Right lobe of liver (tissue), 6 donors: ENCODE results near the gene MCTP2. TPM values are rescaled to one million over a fixed set of nuclear protein-coding genes. Genes with fewer than 3 reads are reported as not detected.

Experiments
- ATAC-seq, 4 donors: fragments of 200-7000 bp; cut with Tn5 transposase; one replicate each; pipeline ENCODE4 v1.9.1; 2020; ENCODE audit warnings: mild to moderate bottlenecking in 4 of 4, moderate library complexity in 4 of 4
- DNase-seq, 3 donors: peaks; one replicate each; pipeline ENCODE4 v3.0.0-alpha.2; 2020
- H3K27ac ChIP-seq, 3 donors: fragments of 200-600 bp; one replicate each; pipeline ENCODE4 v1.8.0; 2022
- H3K27me3 ChIP-seq, 2 donors: fragments of 200-600 bp; one replicate each; pipeline ENCODE4 v1.8.0; 2022
- H3K36me3 ChIP-seq, 4 donors: fragments of 200-600 bp; sonication (generic) in 1 of 4; one replicate each; pipeline versions ENCODE4 v1.5.1 to v1.8.0; 2017 to 2022; ENCODE audit warnings: control low read depth in 1 of 4
- H3K4me1 ChIP-seq, 4 donors: fragments of 200-600 bp; sonication (generic) in 1 of 4; one replicate each; pipeline versions ENCODE4 v1.5.1 to v1.8.0; 2017 to 2022; ENCODE audit warnings: control low read depth in 1 of 4
- H3K4me3 ChIP-seq, 3 donors: fragments of 200-600 bp; one replicate each; pipeline ENCODE4 v1.8.0; 2022
- H3K9me3 ChIP-seq, 4 donors: fragments of 200-600 bp; sonication (generic) in 1 of 4; one replicate each; pipeline versions ENCODE4 v1.5.1 to v1.8.0; 2017 to 2022; ENCODE audit warnings: control low read depth in 1 of 4
- CTCF ChIP-seq, 4 donors: fragments of 200-600 bp in 3 of 4; fragments of 450-650 bp in 1 of 4; IDR thresholded peaks; one replicate each; pipeline versions ENCODE4 v1.5.1 to v1.8.0; 2016 to 2022; ENCODE audit warnings: antibody characterized with exemption in 4 of 4, mild to moderate bottlenecking in 2 of 4
- POLR2A ChIP-seq: fragments of 450-650 bp; IDR thresholded peaks from one replicate; pipeline ENCODE4 v1.6.1; 2017; ENCODE audit warnings: antibody characterized with exemption, mild to moderate bottlenecking
- WGBS: methylation state at CpG from one replicate; pipeline ENCODE4 v1.1.6; 2018; ENCODE audit warnings: low coverage, low lambda C conversion rate; ENCODE audit not compliant: insufficient coverage; ENCODE audit errors: missing lambda C conversion rate; 5-methylcytosine and 5-hydroxymethylcytosine counted together
- intact Hi-C, 2 donors: fragments of 100-400 bp; cut with DNase I; formaldehyde crosslinking; loops; one replicate each; pipeline versions ENCODE4 v1.11.2 to v1.14.1; 2022
- total RNA-seq, 6 experiments: library from RNA; depleted of rRNA in 2 of 6; stranded (reverse); fragments of >200 nt in 2 of 6; fragmentation: NEBNext Ultra II Directional in 3 of 6; extraction: Animal tissue kit (Norgen Biotek cat#: 25700) in 3 of 6; gene quantifications; one replicate each; pipeline versions ENCODE4 v1.1.0 to v1.2.4, GENCODE V29; 2016 to 2023
- donor health status: DM: no; HTN: yes; CAD: no.
- donor health status: DM: no; HTN: no; CAD: no.
- donor health status: DM: no; HTN: no; CAD: no.
- donor health status: DM: no; HTN: yes; CAD: no.
- donor health status: DM: no; HTN: yes; CAD: no.

MCTP2 gene
- total RNA-seq, 6 experiments from 2014 or later = 1.8 to 5.3 (median 2.9) TPM

- intact Hi-C loops = no loop called here
- Histone ChIP-seq H3K4me1 (no peaks in the 10 kb centered on the region), H3K27me3 (no peaks in the 10 kb centered on the region), H3K9me3 (no peaks in the 10 kb centered on the region), H3K36me3 (no peaks in the 10 kb centered on the region), H3K4me3 (no peak overlapping the region), H3K27ac (no peak overlapping the region)
- ATAC-seq = no peak
- TF ChIP-seq CTCF (IDR thresholded peaks at IDR 0.05) = no peak
- no peak for DNase-seq
- WGBS = 60% methylated on average over 3 of the region's 4 CpGs
These were observed 44.5 kb upstream of the MCTP2 start for GRCh38 chr15:94186770-94187331.

- ATAC-seq (no peak), DNase-seq (no peak)
- no peaks in the 10 kb centered on the region for H3K27me3 ChIP-seq
- no peaks in the 10 kb centered on the region for H3K4me1 ChIP-seq
- TF ChIP-seq CTCF (IDR thresholded peaks at IDR 0.05) (no peak), POLR2A (no peak)
- intact Hi-C loops = no loop called here
- H3K4me3 ChIP-seq = no peak overlapping the region
- no peaks in the 10 kb centered on the region for H3K36me3 ChIP-seq
- 64% methylated on average over 3 of the region's 3 CpGs for WGBS
- no peaks in the 10 kb centered on the region for H3K9me3 ChIP-seq
- no peak overlapping the region for H3K27ac ChIP-seq
These were observed 37.5 kb upstream of the MCTP2 start for GRCh38 chr15:94193906-94194305.

GRCh38 chr15:94196531-94196930 is 34.8 kb upstream of the MCTP2 start:
- intact Hi-C loops = no loop called here
- Histone ChIP-seq H3K27me3 (no peaks in the 10 kb centered on the region), H3K27ac (no peak overlapping the region), H3K4me1 (no peaks in the 10 kb centered on the region), H3K36me3 (no peaks in the 10 kb centered on the region), H3K9me3 (no peaks in the 10 kb centered on the region), H3K4me3 (no peak overlapping the region)
- 69% methylated on average over 4 of the region's 4 CpGs for WGBS
- ATAC-seq (no peak), DNase-seq (no peak)
- TF ChIP-seq POLR2A = no peak
- TF ChIP-seq CTCF (IDR thresholded peaks at IDR 0.05) = no peak

- Histone ChIP-seq H3K27ac (no peak overlapping the region), H3K36me3 (no peaks in the 10 kb centered on the region), H3K9me3 (no peaks in the 10 kb centered on the region), H3K4me1 (no peaks in the 10 kb centered on the region), H3K27me3 (no peaks in the 10 kb centered on the region), H3K4me3 (no peak overlapping the region)
- no peak for DNase-seq
- ATAC-seq = no peak
- intact Hi-C loops = no loop called here
- 72% methylated on average over 2 of the region's 2 CpGs for WGBS
- TF ChIP-seq CTCF (IDR thresholded peaks at IDR 0.05) = no peak
- no peak for TF ChIP-seq POLR2A
These were observed 32.7 kb upstream of the MCTP2 start for GRCh38 chr15:94198633-94199032.

- no peaks in the 10 kb centered on the region for H3K36me3 ChIP-seq
- H3K27ac ChIP-seq = no peak overlapping the region
- no peaks in the 10 kb centered on the region for H3K27me3 ChIP-seq
- DNase-seq = no peak
- ATAC-seq = no peak
- 58% methylated on average over 3 of the region's 3 CpGs for WGBS
- H3K4me3 ChIP-seq = no peak overlapping the region
- intact Hi-C loops = no loop called here
- no peaks in the 10 kb centered on the region for H3K4me1 ChIP-seq
- H3K9me3 ChIP-seq = no peaks in the 10 kb centered on the region
- TF ChIP-seq CTCF (IDR thresholded peaks at IDR 0.05) (no peak), POLR2A (no peak)
These were observed 31.6 kb upstream of the MCTP2 start for GRCh38 chr15:94199725-94200124.
